ENCODE measurements around the gene TRIML1.
"Not testable (repeated sequence)": the region's sequence is repeated elsewhere in the genome, so short reads cannot be mapped to it uniquely, and the experiment has no call there.

Gene TRIML1

DNA sequence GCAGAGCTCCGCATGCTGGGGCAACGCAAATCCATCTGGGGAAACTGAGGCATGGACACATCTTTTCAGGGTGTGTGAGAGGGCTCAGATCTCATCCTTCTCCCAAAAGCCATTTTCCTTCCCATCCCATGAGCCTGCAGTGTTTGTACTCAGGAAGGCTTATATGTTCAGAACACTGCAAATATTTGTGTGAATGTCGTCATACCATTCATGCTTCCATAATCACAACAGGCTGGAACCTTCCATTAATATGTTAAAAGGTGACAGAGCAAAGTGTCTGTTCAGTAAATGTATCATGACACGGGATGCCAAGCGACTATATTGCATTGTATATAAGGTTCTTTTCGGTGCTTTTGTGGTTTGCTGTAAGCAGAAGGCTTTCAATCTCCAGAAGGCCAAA lies 8.5 kb downstream of the TRIML1 start:
- DNase-seq (ENCODE audit: extremely low read depth in 1 of 2, low read depth in 1 of 2), result no peak

DNA sequence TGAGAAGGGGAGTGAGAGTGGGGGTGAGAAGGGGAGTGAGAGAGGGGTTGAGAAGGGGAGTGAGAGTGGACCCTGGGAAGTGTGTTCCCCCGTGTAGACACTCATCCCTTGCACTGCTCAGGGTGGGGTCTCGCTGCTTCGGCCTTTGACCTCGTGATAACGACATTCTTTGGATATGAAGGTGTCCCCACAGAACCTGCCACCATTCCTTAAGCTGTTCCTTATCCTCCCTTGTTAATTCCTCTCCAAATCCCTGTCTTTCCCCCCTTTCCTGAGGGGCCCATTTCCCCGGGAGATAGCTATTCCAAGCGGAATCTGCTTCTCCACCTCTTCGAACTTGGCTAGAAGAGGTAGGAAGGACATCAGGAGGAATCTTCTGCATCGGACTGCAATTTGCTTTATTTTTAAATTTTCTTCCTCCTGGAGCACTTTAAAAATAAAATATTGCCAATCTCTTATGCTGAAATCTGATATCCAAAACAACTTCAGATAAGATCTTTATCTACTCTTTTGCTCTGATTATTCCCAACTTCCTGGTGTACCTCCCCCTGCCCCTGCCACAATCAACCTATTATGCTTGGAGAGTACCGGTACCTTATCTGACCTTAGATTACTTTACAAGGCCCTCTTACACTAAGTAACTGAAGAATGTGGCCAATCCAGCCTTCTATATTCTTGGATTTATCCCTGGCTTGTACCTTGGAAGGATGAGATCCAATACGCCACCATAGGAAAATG lies 15.6 kb downstream of the TRIML1 start:
- DNase-seq (ENCODE audit: extremely low read depth in 1 of 2, low read depth in 1 of 2), result no peak

DNA sequence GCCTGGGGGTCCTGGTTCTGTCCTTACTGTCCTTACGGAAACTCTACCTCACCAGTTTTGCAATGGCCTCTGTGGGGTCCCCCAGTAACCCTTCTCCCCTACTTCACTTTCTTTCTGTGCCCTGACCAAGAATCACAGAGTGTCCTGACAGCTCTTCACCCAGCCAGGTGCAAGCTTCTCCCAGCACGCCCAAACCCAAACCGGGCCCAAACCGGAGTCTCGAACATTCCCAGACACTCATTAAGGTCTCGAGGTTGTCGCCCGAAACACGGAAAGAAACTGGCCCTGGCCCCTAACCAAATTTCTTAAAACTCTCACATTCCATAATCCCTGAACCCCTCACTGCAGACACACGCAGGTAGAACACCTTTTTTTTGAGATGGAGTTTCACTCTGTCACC lies 19.1 kb downstream of the TRIML1 start:
- DNase-seq (ENCODE audit: extremely low read depth in 1 of 2, low read depth in 1 of 2), result no peak

DNA sequence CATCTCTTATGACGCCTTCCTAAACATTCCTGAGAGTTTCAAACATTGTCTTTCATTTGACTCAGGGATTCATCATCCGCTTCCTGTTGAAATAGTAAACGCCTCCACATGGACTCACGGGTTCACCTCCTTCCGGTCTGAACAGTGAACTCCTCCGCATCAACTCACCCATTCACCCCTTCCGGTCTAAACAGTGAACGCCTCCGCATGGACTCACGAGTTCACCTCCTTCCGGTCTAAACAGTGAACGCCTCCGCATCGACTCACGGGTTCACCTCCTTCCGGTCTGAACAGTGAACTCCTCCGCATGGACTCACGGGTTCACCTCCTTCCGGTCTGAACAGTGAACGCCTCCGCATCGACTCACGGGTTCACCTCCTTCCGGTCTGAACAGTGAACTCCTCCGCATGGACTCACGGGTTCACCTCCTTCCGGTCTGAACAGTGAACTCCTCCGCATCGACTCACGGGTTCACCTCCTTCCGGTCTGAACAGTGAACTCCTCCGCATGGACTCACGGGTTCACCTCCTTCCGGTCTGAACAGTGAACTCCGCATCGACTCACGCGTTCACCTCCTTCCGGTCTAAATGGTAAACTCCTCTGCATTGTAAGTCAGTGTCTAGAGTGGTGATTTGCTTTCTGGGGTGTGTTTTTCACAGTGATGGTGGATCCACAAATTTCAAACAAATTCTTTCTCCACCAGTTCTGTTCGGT lies 20.4 kb downstream of the TRIML1 start:
- DNase-seq (ENCODE audit: extremely low read depth in 1 of 2, low read depth in 1 of 2), result not testable (repeated sequence)

DNA sequence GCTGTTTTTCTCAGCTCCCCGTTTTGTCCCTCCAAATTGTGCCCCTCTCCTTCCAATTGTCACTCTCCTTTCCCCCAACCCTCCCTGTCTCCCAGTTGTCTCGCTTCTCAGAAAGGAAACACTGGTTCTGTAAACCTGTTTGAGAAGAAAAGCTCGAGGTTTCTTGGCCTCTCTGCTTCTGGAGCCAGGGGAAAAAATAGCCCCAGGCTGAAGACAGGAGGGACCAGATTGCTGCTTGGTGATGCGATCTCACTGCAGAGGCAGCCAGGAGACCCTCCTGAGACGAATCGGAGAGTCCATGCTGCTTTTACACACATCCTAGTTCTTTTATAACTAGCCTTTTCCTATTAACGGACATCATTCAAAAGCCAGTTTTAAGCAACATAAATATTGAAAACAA lies 21.2 kb downstream of the TRIML1 start:
- no peak for DNase-seq (ENCODE audit: extremely low read depth in 1 of 2, low read depth in 1 of 2)

DNA sequence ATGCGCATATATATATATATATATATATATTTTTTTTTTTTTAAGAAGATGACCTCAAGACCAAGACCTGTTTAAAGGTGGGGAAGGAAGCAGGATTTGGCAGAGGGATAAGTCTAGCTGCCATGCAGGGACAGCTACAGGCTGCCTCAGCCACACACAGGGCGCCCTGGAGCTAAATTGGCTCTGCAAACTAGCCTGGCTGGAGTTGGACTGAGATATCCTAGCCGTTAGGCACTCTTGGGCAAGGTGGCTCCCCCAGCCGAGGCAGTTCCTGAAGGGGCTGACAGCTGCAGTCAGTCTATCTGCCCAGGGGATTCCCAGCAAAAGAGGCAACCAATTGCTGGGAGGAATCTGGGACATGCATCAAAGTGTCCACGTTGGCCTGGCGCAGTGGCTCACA lies 21.9 kb downstream of the TRIML1 start:
- no peak for DNase-seq (ENCODE audit: extremely low read depth in 1 of 2, low read depth in 1 of 2)

DNA sequence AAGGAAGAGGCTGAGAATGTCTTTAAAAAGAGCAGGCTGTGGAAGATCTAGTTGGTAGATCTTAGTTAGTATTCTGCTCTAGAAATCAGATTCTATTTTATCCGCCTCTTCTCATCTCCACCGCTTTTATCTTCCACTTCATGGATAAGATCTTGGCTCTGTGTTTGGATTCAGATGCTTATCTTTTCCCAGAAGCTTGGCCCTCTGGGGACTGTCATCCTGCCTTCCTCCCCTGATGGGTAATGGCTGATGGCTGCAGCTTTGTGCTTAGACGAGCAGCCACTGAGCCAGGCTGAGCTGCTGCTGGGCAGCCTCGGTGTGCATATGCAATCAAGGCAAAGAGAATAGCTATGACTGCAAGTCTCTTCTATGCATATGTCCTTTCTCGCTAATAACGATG lies 23.5 kb downstream of the TRIML1 start:
- DNase-seq (ENCODE audit: extremely low read depth in 1 of 2, low read depth in 1 of 2), result no peak

DNA sequence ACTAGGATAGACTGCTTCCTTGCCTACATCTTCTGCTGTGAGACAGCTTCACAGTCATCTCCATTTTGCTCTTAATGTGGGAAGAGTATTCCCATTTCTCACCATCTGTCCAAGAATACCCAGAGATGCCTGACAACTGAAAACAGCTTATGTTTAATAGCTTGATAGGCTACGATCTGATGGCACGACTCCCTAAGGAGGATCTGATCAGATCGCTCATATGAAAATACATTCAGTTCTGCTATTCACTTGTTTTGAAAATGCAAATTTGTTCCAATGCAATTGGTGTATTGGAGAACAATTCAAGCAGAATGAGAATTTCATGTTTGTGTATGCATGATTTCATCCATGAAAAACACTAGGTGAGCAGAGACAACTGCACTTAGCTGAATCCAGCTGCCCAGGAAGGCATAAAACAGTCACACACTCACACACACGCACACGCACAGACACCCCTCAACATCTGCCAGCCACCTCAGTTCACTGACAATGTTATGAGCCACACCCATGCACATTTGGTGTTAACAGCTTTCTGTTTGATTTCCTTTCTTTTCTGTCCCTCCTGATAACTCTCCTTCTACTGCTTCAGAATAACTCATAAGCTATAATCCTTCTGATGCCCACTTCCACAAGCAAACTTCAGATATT lies 29.6 kb downstream of the TRIML1 start:
- no peak for DNase-seq (ENCODE audit: extremely low read depth in 1 of 2, low read depth in 1 of 2)

DNA sequence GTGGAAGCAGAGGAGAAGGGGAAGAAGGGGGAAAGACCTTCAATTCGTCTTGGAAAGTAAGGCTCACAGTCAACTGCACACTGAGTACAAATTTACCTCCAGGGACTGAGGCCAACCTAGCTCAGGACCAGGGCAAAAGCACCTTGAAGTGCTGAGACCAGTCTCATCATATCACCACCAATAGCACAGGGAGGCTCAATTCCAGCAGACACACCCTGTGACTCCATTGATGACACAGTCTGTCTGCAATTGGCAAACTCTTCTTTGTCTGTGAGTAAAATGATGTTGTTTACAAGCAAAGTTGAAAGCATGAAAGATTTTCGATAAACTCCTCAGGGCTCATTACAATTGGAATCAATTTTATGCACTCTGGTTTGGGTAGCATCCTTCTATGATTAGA lies 32.3 kb downstream of the TRIML1 start:
- DNase-seq (ENCODE audit: extremely low read depth in 1 of 2, low read depth in 1 of 2), result no peak

DNA sequence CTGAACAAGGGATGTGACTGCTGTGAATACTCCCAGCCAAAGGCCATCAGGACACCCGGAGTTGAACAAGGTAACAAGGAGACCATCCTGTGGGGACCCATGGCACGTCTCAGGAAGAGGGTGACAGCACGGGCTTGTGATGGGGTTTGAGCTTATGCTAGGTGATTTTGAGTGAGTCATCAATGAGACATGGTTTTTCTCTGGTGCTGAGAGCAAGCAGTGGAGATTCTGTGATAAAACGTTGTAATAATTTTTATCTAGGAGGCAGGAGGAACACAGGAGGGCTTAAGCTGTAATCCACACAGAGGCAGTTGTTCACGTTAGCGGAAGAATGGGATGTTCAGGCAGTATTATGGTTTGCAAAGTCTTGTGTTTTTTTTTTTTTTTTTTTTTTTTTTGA lies 36.0 kb downstream of the TRIML1 start:
- DNase-seq (ENCODE audit: extremely low read depth in 1 of 2, low read depth in 1 of 2), result no peak

DNA sequence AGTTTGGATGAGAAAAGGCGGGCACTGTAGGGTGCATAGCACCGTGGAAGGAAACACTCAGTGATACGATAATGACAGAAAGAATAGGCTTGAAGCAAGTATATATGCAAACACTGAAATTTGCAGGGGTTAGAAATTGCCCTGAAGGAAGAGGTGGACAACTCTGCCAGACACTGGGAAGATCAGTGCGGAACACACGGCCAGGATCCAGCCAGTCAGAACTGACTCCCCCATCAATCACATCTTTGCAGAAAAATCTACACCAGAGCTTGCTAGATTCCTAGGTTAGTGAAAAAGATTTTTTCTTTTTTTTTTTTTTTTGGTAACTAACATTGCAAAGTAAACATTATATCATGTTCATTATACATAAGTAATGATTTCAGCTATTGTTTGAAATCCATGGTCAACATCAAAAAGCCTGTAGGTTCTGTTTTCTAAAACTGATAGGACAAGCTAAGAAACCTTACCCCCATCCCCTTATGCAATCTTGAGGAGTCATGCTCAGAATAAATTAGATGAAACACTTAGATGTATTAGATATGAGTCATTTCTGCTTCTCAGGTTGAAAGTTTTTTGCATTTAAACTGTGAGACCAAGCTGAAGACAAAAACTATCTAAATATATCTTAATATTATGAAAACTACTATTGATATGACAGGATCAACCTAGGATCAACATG lies 38.9 kb downstream of the TRIML1 start:
- DNase-seq (ENCODE audit: extremely low read depth in 1 of 2, low read depth in 1 of 2), result no peak

DNA sequence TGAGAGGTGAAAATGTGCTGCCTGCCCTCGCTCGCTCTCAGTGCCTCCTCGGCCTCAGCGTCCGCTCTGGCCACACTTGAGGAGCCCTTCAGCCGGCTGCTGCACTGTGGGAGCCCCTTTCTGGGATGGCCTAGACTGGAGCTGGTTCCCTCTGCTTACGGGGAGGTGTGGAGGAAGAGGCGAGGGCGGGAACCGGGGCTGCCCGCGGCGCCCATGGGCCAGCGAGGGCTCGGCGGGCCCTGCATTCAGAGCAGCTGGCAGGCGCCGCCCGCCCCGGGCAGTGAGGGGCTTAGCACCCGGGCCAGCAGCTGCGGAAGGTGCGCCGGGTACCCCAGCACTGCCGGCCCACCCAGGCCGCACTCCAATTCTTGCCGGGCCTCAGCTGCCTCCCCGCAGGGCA lies 39.6 kb downstream of the TRIML1 start:
- no peak for DNase-seq (ENCODE audit: extremely low read depth in 1 of 2, low read depth in 1 of 2)

DNA sequence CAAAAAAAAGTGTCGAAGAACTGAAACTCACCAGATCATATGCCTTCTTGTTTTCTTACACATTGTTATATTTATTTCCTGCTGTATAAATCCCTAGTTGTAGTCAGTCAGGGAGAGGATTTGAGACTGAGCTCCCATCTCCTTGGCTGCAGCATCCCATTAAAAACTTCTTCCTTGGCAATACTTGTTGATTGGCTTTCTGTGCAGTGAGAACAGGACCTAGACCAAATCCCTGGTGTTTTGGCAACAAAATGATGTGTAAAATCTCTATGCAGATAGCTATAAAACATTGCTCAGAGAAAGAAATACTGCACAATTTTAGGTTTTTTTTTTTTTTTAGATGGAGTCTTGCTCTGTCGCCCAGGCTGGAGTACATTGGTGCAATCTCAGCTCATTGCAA lies 47.9 kb downstream of the TRIML1 start:
- DNase-seq (ENCODE audit: extremely low read depth in 1 of 2, low read depth in 1 of 2), result no peak

DNA sequence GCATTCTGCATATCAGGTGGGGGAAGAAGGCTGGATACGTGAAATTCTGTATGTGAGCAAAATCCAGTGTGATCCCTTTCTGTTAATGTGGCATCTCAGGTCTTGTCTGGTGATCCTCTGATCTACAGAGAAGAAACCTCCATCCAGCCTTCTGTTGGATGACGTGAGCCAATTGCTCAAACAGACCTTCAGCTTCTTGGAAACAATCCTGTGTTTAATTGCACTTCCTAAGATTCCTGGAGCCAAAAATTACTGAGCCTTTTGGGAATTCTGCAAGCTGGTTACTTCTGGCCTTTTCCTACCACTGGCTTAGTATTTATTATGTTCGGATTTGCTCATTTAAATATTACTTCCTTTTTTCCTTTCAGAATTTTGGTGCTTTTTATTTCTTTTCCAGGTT lies 51.2 kb downstream of the TRIML1 start:
- DNase-seq (ENCODE audit: extremely low read depth in 1 of 2, low read depth in 1 of 2), result no peak

DNA sequence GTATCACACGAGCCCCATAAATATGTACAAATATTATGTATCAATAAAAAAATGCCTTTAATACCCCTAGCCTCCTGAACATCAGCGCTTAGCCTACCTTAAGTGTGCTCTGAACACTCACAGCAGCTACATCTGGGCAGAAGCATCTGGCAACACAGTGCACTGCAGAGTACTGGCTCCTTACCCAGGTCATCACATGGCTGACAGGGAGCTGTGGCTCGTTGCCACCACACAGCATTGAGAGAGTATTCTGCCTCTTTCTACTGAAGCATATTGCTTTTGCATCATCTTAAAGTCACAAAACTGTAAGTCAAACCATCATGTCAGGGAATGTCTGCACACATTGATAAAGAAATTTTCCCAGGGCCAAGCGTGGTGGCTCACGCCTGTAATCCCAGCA lies 55.2 kb downstream of the TRIML1 start:
- no peak for DNase-seq (ENCODE audit: extremely low read depth in 1 of 2, low read depth in 1 of 2)

DNA sequence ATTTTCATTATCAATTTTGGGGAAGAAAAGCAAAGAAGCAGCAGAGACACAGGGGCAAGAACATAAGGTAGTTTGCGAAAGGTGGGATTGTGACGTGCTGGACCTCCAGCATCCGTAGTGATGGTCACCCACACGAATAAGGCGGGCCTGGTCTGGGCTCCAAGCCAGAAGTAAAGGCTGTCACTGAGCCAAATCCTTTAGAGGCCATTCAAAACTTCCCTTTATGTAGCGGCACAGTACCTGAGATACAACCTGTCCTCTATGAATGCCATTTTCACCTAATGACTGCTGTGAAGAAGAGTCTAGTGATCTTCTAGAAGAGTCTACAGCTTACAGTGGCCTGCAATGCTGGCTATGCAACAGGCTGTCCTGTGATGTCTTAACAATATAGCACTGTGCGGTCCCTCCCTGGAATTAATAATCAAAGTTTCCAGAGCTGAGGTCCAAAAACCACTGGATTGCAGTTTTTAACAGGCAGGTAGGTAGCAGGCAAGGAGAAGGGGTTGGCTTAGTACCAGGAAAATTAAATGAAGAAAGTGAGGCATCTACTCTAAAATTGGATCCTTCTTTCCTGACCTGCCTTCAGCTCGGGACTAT lies 56.2 kb downstream of the TRIML1 start:
- no peak for DNase-seq (ENCODE audit: extremely low read depth in 1 of 2, low read depth in 1 of 2)

DNA sequence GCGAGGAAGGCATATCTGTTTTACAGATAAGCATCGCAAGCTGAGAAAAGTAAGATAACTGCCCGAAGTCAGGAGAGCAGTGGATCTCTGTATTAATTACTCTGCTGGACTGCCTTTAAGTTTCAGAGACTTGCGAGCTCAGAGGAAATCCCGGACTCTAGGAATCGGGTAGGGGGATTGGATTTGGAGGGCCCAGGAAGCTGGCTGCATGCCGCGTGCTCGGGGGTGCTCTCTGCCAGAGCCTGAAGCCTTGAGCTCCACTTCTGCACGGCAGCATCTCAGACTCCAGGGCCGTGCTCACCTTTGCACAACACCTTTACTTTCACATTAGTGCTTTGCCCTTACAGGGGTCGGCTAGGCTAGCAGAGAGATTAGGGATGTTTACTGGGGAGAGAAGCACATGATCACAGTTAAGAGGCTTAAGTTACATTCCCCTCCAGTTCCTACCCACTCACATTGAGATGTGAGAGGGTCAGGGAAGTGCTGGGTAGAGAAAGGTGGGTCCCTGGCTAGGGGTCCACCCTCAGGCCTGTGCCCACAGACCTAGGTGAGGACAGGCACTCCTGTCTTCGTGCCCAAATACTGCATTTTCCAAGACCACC lies 57.0 kb downstream of the TRIML1 start:
- DNase-seq (ENCODE audit: extremely low read depth in 1 of 2, low read depth in 1 of 2), result no peak

All from activated CD8-positive, alpha-beta memory T cell treated with anti-CD3 and anti-CD28 coated beads for 1 hour (primary cell).